GM12872 (cell line): ENCODE measurements around the gene SET.

Experiments
- CTCF ChIP-seq: IDR thresholded peaks from 3 replicates; pipeline ENCODE4 v1.5.1; 2011; ENCODE audit warnings: low read depth, mild to moderate bottlenecking, low read length, moderate library complexity; ENCODE audit not compliant: insufficient read depth

The SET gene

GRCh38 chr9:128743421-128743820 is 54.4 kb downstream of the SET start:
- TF ChIP-seq CTCF = no peak
